ENCODE results near the gene UNK. TPM values are rescaled to one million over a fixed set of nuclear protein-coding genes. Genes with fewer than 3 reads are reported as not detected.

Gene UNK
- total and polyA plus RNA-seq, 2 of the 13 experiments (the other 11 are each of a cell fraction or from before 2014, with no cell fraction given) = 31.6 to 33.0 TPM

DNA sequence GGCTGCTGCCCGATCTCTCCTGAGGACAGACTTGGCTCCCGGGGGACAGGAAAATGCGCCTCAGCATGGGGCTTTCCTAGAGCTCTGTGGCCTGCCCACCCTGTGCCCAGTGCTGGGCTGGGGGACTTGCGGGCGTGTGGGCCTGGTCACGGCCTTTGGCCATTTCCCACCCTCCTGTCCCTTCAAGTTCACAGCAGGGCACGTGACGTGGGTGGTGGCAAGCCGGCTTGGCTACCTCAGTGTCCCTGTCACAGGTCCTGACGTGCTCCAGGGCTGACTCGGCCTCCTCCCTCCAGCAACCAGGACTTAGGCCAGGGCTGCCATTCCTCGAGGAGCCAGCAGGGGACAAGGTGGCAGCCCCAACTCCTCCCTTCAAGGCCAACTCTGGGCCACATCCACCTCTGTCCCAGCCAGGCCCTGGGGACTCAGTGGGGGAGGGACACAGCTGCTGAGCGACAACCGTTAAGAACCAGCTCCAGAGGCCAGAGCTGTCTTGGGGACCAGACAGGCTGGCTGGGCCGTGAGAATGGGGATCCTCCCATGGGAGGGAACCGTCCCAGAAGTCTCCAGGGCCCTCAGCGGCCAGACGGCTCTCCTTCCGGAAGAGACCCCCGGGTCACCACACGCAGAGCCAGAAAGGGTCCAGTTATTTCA lies 60.6 kb downstream of the UNK start (continued):
- no peak for TF ChIP-seq ZNF235 (CRISPR knock-in tag; IDR thresholded peaks at IDR 0.05; ENCODE audit: borderline replicate concordance)
- TF ChIP-seq, protein P1, sequence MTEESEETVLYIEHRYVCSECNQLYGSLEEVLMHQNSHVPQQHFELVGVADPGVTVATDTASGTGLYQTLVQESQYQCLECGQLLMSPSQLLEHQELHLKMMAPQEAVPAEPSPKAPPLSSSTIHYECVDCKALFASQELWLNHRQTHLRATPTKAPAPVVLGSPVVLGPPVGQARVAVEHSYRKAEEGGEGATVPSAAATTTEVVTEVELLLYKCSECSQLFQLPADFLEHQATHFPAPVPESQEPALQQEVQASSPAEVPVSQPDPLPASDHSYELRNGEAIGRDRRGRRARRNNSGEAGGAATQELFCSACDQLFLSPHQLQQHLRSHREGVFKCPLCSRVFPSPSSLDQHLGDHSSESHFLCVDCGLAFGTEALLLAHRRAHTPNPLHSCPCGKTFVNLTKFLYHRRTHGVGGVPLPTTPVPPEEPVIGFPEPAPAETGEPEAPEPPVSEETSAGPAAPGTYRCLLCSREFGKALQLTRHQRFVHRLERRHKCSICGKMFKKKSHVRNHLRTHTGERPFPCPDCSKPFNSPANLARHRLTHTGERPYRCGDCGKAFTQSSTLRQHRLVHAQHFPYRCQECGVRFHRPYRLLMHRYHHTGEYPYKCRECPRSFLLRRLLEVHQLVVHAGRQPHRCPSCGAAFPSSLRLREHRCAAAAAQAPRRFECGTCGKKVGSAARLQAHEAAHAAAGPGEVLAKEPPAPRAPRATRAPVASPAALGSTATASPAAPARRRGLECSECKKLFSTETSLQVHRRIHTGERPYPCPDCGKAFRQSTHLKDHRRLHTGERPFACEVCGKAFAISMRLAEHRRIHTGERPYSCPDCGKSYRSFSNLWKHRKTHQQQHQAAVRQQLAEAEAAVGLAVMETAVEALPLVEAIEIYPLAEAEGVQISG (CRISPR knock-in tag; IDR thresholded peaks at IDR 0.05) = peak; percentile 57; the same call in 1 of the 2 replicates
- TF ChIP-seq ARHGAP35 (CRISPR knock-in tag; IDR thresholded peaks at IDR 0.05; ENCODE audit: borderline replicate concordance) = peak; percentile 89; the same call in 1 of the 2 replicates
- no peak for TF ChIP-seq TBP (CRISPR knock-in tag; IDR thresholded peaks at IDR 0.05)
- TF ChIP-seq ZNF138 (CRISPR knock-in tag; IDR thresholded peaks at IDR 0.05; ENCODE audit: low read depth) = no peak
- TF ChIP-seq, protein P2, sequence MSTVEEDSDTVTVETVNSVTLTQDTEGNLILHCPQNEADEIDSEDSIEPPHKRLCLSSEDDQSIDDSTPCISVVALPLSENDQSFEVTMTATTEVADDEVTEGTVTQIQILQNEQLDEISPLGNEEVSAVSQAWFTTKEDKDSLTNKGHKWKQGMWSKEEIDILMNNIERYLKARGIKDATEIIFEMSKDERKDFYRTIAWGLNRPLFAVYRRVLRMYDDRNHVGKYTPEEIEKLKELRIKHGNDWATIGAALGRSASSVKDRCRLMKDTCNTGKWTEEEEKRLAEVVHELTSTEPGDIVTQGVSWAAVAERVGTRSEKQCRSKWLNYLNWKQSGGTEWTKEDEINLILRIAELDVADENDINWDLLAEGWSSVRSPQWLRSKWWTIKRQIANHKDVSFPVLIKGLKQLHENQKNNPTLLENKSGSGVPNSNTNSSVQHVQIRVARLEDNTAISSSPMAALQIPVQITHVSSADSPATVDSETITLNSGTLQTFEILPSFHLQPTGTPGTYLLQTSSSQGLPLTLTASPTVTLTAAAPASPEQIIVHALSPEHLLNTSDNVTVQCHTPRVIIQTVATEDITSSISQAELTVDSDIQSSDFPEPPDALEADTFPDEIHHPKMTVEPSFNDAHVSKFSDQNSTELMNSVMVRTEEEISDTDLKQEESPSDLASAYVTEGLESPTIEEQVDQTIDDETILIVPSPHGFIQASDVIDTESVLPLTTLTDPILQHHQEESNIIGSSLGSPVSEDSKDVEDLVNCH (CRISPR knock-in tag; IDR thresholded peaks at IDR 0.05) = no peak
- no peak for TF ChIP-seq KLF15 (CRISPR knock-in tag; IDR thresholded peaks at IDR 0.05; ENCODE audit: borderline replicate concordance)
- peak; percentile 78 for TF ChIP-seq NRL (CRISPR knock-in tag; IDR thresholded peaks at IDR 0.05; ENCODE audit: borderline replicate concordance)
- peak; percentile 55; the same call in 1 of the 2 replicates for TF ChIP-seq ZSCAN29 (CRISPR knock-in tag; conservative IDR thresholded peaks at IDR 0.05)
- TF ChIP-seq ZNF891 (CRISPR knock-in tag; IDR thresholded peaks at IDR 0.05) = peak; percentile 91
- TF ChIP-seq, protein P3, sequence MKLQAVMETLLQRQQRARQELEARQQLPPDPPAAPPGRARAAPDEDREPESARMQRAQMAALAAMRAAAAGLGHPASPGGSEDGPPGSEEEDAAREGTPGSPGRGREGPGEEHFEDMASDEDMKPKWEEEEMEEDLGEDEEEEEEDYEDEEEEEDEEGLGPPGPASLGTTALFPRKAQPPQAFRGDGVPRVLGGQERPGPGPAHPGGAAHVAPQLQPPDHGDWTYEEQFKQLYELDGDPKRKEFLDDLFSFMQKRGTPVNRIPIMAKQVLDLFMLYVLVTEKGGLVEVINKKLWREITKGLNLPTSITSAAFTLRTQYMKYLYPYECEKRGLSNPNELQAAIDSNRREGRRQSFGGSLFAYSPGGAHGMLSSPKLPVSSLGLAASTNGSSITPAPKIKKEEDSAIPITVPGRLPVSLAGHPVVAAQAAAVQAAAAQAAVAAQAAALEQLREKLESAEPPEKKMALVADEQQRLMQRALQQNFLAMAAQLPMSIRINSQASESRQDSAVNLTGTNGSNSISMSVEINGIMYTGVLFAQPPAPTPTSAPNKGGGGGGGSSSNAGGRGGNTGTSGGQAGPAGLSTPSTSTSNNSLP (IDR thresholded peaks at IDR 0.05; ENCODE audit: low read depth, low read length) = 0 out of 2 replicates have a peak, but pooled peaks have one; percentile 28
- 0 out of 2 replicates have a peak, but pooled peaks have one; percentile 38 for TF ChIP-seq SALL1 (CRISPR knock-in tag; IDR thresholded peaks at IDR 0.05)
- no peak; the same call in 1 of the 2 replicates for TF ChIP-seq ZNF589 (CRISPR knock-in tag; conservative IDR thresholded peaks at IDR 0.05)
- TF ChIP-seq ZNF20 (CRISPR knock-in tag; IDR thresholded peaks at IDR 0.05) = no peak
- no peak for TF ChIP-seq ZNF3 (CRISPR knock-in tag; IDR thresholded peaks at IDR 0.05)
- no peak for TF ChIP-seq ZNF180 (CRISPR knock-in tag; IDR thresholded peaks at IDR 0.05; ENCODE audit: borderline replicate concordance, low read depth)
- TF ChIP-seq, protein P4, sequence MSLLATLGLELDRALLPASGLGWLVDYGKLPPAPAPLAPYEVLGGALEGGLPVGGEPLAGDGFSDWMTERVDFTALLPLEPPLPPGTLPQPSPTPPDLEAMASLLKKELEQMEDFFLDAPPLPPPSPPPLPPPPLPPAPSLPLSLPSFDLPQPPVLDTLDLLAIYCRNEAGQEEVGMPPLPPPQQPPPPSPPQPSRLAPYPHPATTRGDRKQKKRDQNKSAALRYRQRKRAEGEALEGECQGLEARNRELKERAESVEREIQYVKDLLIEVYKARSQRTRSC (CRISPR knock-in tag; IDR thresholded peaks at IDR 0.05; ENCODE audit: low read depth) = no peak
- TF ChIP-seq ZMYM2 (CRISPR knock-in tag; IDR thresholded peaks at IDR 0.05) = no peak
- 0 out of 2 replicates have a peak, but pooled peaks have one; percentile 4 for TF ChIP-seq SMAD1 (CRISPR knock-in tag; IDR thresholded peaks at IDR 0.05; ENCODE audit: borderline replicate concordance, low read depth)
- no peak for TF ChIP-seq ATF7 (IDR thresholded peaks at IDR 0.05)
- no peak; the same call in 1 of the 2 replicates for TF ChIP-seq ATF7 (CRISPR knock-in tag; IDR thresholded peaks at IDR 0.05)
- peak; percentile 80; the same call in 1 of the 2 replicates for TF ChIP-seq ZC3H13 (CRISPR knock-in tag; IDR thresholded peaks at IDR 0.05)

Measured in HepG2 (cell line).